ENCODE results near the gene TMEM88. TPM values are rescaled to one million over a fixed set of nuclear protein-coding genes. Genes with fewer than 3 reads are reported as not detected.

The TMEM88 gene
- total RNA-seq, 4 donors from 2014 or later = 6.5 to 41.6 (median 29.6) TPM

DNA sequence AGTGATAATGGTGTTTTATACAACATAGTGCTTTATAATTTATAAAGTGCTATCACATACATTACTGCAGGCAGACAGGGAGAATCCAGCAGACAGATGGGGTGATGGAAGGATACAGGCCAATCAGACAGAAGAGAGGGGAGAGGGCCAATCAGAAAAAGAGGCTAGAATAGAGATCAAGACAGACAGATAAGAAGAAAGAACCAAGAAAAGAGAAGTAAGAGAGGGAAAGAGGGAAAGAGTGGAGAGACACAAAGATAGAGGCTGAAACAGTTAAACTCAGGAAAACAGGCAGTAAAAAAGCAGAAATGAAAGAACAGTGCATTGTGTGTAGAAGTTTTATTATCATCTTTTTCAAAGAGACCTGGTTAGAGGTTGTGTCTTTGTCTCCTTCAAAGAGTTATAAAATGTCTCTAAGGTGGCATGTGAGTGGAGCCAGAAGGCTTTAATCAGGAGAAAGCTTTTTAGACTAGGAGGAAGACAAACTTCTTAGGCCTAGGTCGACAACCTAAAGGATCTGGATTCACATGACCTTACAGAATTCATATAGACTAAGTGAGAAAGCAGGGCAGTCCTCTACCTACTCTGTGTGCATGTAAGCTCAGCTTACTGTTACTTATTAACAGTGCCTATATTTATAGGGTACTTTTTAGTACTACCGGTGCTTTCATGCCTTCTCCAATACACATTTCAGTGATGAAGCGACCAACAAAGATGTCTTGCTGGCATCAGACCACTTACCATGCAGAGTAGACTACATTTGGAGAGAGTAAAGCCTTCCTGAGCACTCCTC, 25.4 kb downstream of the TMEM88 start:
- no peak for ATAC-seq
- Histone ChIP-seq H3K9me3 (no peaks in the 10 kb centered on the region), H3K36me3 (peaks cover 0 to 16% of the 10 kb centered on the region in 2 donors), H3K27me3 (no peaks in the 10 kb centered on the region), H3K4me3 (no peak overlapping the region), H3K4me1 (peaks cover 0 to 36% (median 9%) of the 10 kb centered on the region in 3 donors), H3K27ac (no peak overlapping the region)
- TF ChIP-seq CTCF (IDR thresholded peaks at IDR 0.05) (no peak), POLR2AphosphoS5 (IDR thresholded peaks at IDR 0.05) (no peak), POLR2A (IDR thresholded peaks at IDR 0.05) (no peak), EP300 (IDR thresholded peaks at IDR 0.05) (no peak)
- 72 to 100% methylated on average over 1 to 2 of the region's 3 CpGs for WGBS, 2 donors (ENCODE audit: low coverage in 1 of 2)

DNA sequence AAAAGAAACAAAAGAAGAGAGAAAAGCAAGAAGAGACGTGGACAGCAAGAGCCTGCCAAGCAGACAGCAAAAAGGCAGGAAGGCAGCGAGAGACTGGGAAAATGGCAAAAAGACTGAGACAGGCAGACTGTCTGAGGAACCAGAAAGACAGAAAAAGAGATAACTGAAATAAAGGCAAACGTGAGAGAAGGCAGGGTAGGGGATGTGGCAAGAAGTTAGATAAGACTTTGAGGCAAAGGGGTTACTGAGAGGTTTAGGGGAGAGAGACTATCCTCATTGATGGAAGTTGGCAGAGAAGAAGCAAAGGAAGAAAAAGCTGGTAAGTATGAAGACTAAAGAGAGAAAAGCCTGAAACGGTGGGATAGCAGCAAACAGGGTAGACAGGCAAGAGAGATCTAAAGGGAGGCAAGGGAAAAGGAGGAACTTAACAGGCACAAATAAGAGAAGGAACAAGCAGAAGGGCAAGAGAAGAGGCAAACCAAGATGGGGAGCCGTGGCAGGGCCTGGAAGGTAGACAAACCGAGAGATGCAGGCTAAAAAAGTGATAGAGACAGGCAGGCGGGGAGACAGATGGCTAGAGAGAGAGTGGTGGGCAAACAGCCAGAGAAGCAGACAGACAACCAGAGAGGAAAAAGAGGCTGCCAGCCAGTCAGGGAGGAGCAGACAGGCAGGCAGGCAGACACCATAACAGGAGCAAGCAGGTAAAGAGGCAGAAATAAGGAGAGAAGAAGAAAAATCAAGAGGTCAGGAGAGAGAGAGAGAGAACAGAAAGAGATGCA, 26.6 kb downstream of the TMEM88 start:
- H3K36me3 ChIP-seq = peaks cover 0 to 16% of the 10 kb centered on the region in 2 donors
- no peaks in the 10 kb centered on the region for H3K9me3 ChIP-seq
- no peaks in the 10 kb centered on the region for H3K27me3 ChIP-seq
- H3K4me3 ChIP-seq = no peak overlapping the region
- ATAC-seq = no peak
- WGBS, 2 donors (ENCODE audit: low coverage in 1 of 2) = 24 to 33% methylated on average over 6 to 7 of the region's 7 CpGs
- TF ChIP-seq POLR2A (IDR thresholded peaks at IDR 0.05) = no peak
- no peak for TF ChIP-seq POLR2AphosphoS5 (IDR thresholded peaks at IDR 0.05)
- TF ChIP-seq CTCF (IDR thresholded peaks at IDR 0.05) = no peak
- TF ChIP-seq EP300 (IDR thresholded peaks at IDR 0.05) = no peak
- peaks cover 0 to 47% (median 15%) of the 10 kb centered on the region in 3 donors for H3K4me1 ChIP-seq
- H3K27ac ChIP-seq = peak overlapping the region in 2 of 4 donors; percentile 87 to 95

- Histone ChIP-seq H3K4me1 (peaks cover 0 to 54% (median 21%) of the 10 kb centered on the region in 3 donors), H3K9me3 (no peaks in the 10 kb centered on the region), H3K4me3 (no peak overlapping the region), H3K36me3 (peaks cover 0 to 16% of the 10 kb centered on the region in 2 donors), H3K27me3 (no peaks in the 10 kb centered on the region), H3K27ac (peak overlapping the region in 2 of 4 donors; percentile 87 to 95)
- WGBS, 2 donors (ENCODE audit: low coverage in 1 of 2) = 40 to 46% methylated on average over 3 to 7 of the region's 7 CpGs
- TF ChIP-seq CTCF (IDR thresholded peaks at IDR 0.05) (no peak), EP300 (IDR thresholded peaks at IDR 0.05) (no peak), POLR2A (IDR thresholded peaks at IDR 0.05) (no peak), POLR2AphosphoS5 (IDR thresholded peaks at IDR 0.05) (no peak)
- ATAC-seq = no peak
These were observed 27.2 kb downstream of the TMEM88 start for GRCh38 chr17:7882068-7882467.

DNA sequence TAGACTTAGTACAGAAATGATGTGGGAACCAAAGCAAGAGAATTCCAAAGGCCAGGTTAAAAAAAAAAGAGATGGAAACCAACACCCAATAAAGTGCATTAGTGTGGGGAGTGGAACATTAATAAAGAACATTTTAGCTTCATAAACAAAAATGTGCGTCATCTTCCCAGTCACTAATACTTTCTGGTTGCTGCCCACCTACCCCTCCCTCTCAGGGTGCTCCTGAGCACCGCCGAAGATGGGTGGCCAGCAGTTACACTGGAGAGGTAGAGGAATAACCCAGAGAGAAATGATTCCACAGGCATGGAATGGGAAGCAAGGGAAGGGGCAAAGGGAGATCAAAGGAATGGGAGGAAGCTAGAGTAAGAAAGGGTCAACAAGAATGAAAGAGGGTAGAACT, 27.8 kb downstream of the TMEM88 start:
- H3K27ac ChIP-seq = peak overlapping the region in 3 of 4 donors; percentile 37 to 95 (median 87)
- WGBS, 2 donors (ENCODE audit: low coverage in 1 of 2) = 67 to 79% methylated on average over 1 to 3 of the region's 3 CpGs

More for the DNA sequence above, 27.8 kb downstream of the TMEM88 start:
- Histone ChIP-seq H3K4me1 (peaks cover 0 to 59% (median 22%) of the 10 kb centered on the region in 3 donors), H3K4me3 (no peak overlapping the region), H3K36me3 (peaks cover 0 to 16% of the 10 kb centered on the region in 2 donors), H3K27me3 (no peaks in the 10 kb centered on the region), H3K9me3 (no peaks in the 10 kb centered on the region)
- TF ChIP-seq POLR2A (IDR thresholded peaks at IDR 0.05) (no peak), CTCF (IDR thresholded peaks at IDR 0.05) (no peak), EP300 (IDR thresholded peaks at IDR 0.05) (no peak), POLR2AphosphoS5 (IDR thresholded peaks at IDR 0.05) (no peak)
- ATAC-seq = no peak

Measured in gastroesophageal sphincter (tissue), 4 donors.